ENCODE measurements around the gene WDR7.
"Not testable (repeated sequence)": the region's sequence is repeated elsewhere in the genome, so short reads cannot be mapped to it uniquely, and the experiment has no call there.

The WDR7 gene

GRCh38 chr18:56654280-56654679 is 3.1 kb downstream of the WDR7 start:
- not testable (repeated sequence) for DNase-seq (ENCODE audit: low spot score)

DNA sequence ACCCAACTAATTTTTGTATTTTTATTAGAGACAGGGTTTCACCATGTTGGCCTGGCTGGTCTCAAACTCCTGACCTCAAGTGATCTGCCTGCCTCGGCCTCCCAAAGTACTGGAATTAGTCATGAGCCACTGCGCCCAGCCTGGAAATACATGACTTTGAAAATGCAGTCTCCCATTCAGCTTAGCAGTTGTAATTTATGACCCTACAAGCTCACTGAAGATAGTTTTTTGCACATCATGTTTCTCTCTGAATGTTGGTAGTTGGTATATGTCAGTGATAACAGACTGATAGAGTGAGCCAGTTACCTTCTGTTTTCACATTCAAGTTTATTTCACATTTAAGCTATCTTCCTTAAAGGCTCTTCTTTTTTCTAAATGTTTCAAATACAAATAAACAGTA is 7.1 kb downstream of the WDR7 start:
- DNase-seq (ENCODE audit: low spot score) = no peak

DNA sequence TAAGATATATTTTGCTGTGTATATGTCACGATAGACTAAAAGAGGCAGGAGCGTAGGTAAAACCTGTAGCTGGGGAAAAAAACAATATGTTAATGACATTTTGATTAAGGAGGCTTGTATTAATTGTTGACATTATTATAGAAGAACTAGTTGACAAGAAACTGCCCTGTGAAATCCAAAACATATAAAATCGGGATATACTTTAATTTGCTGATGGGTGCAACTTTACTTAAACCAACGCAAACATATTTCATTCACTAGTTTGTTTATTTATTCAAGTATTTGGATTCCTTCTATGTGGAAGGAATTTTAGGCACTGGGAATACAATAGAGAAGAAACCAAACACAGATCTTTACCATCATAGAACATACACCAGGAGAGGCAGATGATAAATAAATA is 8.0 kb downstream of the WDR7 start:
- no peak for DNase-seq (ENCODE audit: low spot score)

DNA sequence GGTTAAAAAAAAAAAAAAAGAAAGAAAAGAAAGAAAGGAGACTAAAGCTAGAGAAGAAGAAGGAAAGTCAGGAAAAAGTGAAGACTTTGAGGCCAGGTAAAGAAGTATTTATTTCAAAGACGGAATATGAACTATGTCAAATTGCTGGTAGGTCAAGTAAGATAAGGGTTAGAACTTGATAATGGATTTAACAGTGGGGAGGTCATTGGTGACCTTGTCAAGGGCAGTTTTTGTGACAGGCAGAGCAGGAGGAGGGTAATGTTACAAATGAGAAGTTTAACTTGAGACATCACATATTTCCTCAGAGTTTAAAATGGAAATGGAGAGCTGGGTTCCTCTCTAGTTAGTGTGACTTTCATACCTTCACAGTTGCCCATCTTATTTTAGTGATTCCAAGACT is 9.5 kb downstream of the WDR7 start:
- no peak for DNase-seq (ENCODE audit: low spot score)

- no peak for DNase-seq (ENCODE audit: low spot score)
Observed at GRCh38 chr18:56661360-56662062, 10.4 kb downstream of the WDR7 start.

DNA sequence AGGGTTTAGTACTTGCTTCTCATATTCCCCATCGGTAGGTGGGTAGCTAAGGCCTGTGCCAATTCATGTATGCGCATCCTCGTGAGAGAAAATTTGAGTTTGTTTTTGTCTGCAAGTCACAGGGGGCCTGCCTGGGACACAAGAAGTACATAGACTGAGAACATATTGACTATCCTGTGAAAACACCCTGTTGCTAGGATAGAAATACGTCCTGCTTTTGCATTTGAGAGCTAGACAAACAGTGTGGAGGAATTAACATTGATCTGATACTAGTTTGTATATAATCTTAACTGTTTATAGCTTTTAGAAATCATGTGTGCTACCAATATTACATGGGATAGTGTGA is 10.9 kb downstream of the WDR7 start:
- no peak for DNase-seq (ENCODE audit: low spot score)

GRCh38 chr18:56662502-56662901 is 11.3 kb downstream of the WDR7 start:
- no peak for DNase-seq (ENCODE audit: low spot score)

DNA sequence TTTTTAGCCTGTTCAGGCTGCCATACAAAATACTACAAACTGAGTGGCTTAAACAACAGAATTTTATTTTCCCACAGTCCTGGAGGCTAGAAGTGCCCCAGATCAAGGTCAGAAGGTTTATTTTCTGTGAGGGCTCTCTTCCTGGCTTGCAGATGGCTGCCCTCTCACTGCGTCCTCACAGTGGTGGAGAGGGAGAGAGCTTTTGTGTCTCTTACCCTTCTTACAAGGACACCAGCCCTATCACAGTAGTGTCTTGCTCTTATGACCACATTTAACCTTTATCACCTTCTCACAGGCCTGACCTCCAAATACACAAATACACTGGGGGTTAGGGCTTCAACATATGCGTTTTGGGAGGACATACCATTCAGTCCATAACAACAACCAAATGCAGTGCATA is 11.7 kb downstream of the WDR7 start:
- DNase-seq (ENCODE audit: low spot score) = no peak

- DNase-seq (ENCODE audit: low spot score) = no peak
Observed at GRCh38 chr18:56672391-56672790, 21.2 kb downstream of the WDR7 start.

GRCh38 chr18:56672981-56673380 is 21.8 kb downstream of the WDR7 start:
- no peak for DNase-seq (ENCODE audit: low spot score)

DNA sequence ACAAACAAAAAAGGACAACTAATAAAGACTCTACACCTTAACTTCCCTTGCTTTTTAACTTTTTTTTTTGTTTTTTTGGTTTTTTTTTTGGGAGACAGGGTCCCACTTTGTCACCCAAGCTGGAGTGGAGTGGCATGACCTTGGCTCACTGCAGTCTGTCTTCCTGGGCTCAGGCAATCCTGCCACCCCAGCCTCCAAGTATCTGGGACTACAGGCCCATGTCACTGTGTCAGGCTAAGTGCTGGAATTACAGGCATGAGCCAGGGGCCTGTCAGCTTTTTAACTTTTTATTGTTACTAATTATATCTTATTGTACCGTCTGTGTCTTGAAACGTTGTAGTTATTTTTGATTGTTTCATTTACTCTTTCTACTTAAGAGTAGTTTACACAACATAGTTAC is 25.5 kb downstream of the WDR7 start:
- DNase-seq (ENCODE audit: low spot score) = no peak

- no peak for DNase-seq (ENCODE audit: low spot score)
Observed at GRCh38 chr18:56678836-56679565, 27.8 kb downstream of the WDR7 start.

- no peak for DNase-seq (ENCODE audit: low spot score)
Observed at GRCh38 chr18:56684277-56684676, 33.1 kb downstream of the WDR7 start.

DNA sequence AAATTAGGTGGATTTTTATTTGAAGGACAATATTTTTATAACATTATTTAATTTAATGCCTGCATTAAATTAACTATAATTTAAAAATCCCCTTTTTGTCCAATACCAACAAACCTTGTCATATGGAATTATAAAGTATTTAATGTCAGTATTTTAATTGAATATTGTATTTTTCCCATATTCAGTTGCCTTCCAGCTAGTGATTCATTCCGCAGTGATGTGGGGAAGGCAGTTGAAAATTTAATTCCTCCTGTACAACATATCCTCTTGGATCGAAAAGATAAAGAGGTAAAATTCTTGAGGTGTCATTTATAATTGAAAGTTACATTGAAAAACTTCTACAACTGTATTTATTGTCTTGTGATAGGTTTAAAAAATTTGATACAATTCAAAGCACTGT is 40.4 kb downstream of the WDR7 start:
- DNase-seq (ENCODE audit: low spot score) = no peak

DNA sequence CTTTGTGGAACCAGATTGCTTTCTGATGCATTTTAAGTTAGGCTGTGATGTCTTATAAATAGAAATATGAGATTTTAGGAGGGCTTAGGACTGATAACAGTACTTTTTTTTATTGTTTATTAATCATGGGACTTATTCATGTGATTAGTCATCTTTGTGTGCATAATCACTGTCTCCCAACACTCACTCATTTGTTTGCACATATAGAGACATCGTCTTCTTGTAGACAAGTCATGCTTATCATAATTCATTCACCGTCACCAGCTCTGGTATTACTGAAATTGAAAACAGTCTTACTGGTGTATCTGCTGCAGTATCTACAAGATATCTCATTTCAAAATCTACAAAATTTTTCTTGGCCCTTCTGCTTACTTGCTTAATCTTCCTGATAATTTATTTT is 45.8 kb downstream of the WDR7 start:
- no peak for DNase-seq (ENCODE audit: low spot score)

DNA sequence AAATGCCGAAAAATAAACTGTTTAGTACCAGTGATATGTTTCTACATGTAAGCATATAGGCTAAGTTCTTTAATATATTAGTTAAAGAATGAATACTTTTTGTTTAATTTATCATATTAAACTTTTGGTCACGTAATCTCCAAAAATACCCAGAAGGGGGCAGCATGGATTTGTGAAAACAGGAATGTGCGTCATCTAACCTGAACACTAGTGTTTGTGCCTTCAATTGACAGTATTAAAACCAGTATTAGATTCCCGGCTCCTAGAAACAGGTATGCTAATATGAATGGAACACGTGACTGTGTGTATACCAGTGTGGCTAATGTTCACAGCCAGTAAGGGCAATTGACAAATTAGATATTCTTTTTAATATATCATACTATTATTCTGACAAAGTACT is 51.8 kb downstream of the WDR7 start:
- DNase-seq (ENCODE audit: low spot score) = peak; percentile 10

DNA sequence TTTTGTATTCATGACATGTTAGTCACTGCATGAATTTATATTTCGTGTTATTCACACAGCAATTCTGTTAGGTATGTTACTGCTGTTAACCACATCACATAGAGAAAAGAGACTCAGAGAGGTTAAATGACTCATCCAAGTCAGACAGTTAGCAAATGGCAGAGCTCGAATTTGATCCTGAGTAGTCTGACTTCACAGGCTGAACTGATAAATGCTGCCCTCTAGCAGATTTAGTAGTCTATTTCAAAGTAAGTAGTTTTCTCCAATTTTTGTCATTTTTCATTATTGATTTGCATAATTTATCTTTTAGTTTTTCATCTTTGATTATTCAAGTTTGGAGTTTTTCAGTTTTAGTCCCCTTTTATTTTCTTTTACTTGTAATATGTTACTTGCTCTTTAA is 58.3 kb downstream of the WDR7 start:
- DNase-seq (ENCODE audit: low spot score) = peak; percentile 3

- no peak for DNase-seq (ENCODE audit: low spot score)
Observed at GRCh38 chr18:56711708-56712445, 60.7 kb downstream of the WDR7 start.

DNA sequence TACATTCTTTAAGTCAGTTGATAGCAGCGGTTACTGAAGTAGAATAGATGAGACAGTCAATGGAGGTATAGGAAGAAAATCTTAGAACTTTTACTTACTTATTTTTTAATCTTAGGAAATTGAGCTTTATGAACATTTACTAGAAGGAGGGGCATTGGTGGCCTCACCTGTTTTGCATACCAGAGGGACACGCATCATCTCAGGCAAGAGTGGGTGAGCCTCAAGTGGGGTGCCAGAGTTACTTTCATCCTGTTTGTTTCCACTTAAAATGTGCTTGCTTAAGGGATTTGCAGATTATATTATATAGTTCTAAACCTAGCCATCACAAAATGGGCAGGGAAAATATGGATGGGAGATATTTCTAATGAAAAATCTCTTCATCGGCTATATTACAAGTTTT is 61.6 kb downstream of the WDR7 start:
- no peak for DNase-seq (ENCODE audit: low spot score)

GRCh38 chr18:56715121-56715520 is 64.0 kb downstream of the WDR7 start:
- DNase-seq (ENCODE audit: low spot score) = no peak

- DNase-seq (ENCODE audit: low spot score) = no peak
Observed at GRCh38 chr18:56716692-56717146, 65.6 kb downstream of the WDR7 start.

DNA sequence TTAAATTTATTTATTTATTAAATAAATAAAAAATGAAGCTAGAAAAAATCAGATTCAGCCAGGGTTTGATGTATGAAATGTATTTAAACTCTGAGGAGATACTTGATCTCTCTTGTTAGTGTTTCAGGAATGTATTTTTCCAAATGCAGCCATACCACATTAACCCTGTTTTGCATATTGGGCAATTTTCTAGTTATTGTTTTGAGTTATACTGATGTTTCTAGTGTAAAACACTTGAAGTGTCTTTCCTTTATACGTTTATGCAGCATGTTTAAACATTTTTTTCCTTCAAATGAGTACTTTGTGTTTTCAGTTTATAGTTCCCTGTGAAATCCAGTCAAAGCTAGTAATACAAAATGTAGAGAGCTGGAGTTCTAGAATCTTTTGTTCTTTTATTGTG is 69.9 kb downstream of the WDR7 start:
- no peak for DNase-seq (ENCODE audit: low spot score)

- no peak for DNase-seq (ENCODE audit: low spot score)
Observed at GRCh38 chr18:56721491-56721890, 70.3 kb downstream of the WDR7 start.
